HG02623 (cell line): ENCODE data around the gene DIAPH3.
A peak's percentile ranks its signal among the peaks of the same experiment; 100 is the strongest.

Experiments used
- ATAC-seq: cut with Tn5 transposase; IDR thresholded peaks from one replicate; pipeline ENCODE4 v1.9.1; 2021; ENCODE audit warnings: moderate library complexity; ENCODE audit not compliant: unreplicated experiment

Gene DIAPH3

GRCh38 chr13:59793107-59793506 lies 370.6 kb downstream of the DIAPH3 start:
- ATAC-seq: no peak

DNA sequence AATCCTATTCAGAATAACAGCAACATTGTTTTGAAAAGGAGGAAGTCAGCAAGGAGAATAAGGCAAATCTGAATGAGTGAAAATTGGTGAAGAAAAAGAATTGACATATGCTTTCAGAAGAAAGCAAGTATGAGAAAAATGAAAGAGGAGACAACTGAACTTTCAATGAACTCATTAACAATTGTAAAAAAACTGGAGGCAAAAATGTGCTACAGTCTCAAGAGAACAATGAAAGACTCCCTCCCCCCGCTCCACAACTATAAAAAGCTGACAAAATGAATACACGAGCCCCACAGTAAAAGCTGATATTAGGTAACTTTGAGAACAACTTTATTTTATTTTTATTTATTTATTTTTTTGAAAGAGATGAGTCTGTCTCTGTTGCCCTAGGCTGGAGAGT lies 373.1 kb downstream of the DIAPH3 start:
- ATAC-seq: no peak

DNA sequence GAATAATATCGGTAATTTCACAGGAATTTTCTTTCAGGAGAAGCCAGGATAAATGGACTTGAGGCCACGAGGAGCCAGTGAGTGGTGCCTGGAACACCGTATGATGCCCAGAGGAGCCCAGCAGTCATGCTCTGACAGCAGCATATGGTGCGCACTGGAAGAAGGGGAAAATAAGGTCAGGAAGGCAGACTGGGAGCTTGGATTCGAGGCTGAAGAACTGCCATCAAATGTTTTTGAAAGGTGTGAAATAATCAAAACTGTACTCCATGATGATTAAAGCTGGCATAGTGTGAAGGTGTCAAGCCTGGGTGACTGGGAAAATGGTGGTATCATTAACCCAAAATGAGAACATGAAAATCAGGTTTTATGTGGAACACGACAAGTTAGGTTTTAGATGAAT lies 374.2 kb downstream of the DIAPH3 start:
- no peak for ATAC-seq

- no peak for ATAC-seq
These were observed 376.0 kb downstream of the DIAPH3 start for GRCh38 chr13:59787679-59788078.

- ATAC-seq: no peak
These were observed 381.0 kb downstream of the DIAPH3 start for GRCh38 chr13:59782696-59783095.

GRCh38 chr13:59780058-59780457 lies 383.7 kb downstream of the DIAPH3 start:
- no peak for ATAC-seq

GRCh38 chr13:59776924-59777690 lies 386.6 kb downstream of the DIAPH3 start:
- peak; percentile 57 for ATAC-seq

DNA sequence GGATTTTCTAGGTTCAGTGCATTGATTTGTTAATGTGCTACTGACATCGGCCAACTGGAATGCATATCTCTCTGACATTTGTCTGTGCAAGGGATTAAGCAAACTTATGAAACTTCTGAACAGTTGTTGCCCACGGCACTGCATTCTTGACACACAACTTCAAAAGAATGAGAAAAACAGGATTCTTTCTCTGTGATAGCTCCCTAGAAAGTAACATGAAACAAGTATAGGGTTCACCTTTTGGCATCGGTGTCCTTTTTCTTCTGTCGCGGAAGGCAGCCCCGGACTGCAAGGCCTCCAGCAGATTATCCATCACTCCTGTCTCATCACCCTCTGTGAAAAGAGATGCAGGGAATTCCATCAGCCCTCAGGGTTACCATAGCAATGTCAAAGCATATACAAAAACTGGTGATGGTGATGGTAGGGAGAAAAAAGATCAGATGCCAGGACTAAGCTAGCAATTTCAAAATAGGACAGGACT lies 389.2 kb downstream of the DIAPH3 start:
- no peak for ATAC-seq

DNA sequence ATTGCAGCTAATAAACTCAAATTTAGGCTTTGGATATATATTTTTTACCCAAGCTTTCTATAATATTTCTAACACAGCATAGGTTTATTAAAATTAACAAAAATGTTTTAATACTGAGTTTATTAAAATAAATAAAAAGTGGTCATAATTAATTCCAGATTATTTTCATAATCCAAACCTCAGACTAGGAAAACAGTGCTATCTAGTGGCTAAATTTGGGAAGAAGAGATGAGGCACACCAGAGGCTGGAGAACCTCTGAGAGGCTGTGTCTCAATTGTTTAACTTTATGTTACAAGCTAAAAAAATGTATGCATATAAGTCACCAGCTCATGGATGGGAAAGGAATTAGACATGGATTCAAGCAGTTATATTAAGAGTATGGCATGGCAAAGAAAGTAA lies 392.5 kb downstream of the DIAPH3 start:
- ATAC-seq: no peak

DNA sequence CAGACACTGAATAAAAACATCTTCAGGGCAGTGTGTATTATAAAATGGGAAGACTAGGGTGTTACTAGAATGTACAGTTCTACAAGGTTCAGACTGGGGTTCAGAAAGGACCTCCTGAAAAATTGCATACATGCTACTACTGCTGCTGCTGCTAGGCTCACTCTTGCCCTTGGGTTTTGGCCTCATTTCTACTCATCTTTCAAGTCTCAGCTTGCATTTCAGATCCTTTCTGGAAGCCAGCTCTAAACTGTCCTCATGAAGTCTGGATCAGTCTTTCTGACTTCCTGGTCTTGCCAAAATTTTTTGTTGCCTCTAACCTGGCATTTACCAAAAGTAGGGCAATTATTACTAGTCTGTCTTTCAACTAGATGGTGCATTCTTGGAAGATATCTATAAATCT lies 393.3 kb downstream of the DIAPH3 start:
- no peak for ATAC-seq

DNA sequence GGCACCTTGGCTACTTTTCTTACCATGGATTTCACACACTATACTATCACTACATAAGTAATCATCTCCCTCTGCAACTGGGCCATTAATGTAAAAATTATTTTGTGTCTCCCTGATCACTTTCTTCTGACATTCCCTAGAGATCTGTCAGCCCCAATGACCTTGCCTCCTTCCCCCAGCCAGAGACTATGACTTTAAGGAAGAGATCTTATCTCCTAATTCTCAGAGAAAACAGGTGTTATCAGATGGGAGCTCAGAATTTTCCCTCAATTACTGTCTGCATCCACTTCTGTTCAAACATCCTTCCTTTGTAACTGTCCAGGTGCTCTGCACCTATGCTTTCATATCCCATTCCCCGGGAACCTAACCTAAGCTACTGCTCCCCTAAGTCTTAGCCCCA lies 397.5 kb downstream of the DIAPH3 start:
- no peak for ATAC-seq

- ATAC-seq: peak; percentile 70
These were observed 408.0 kb downstream of the DIAPH3 start for GRCh38 chr13:59755632-59756290.

DNA sequence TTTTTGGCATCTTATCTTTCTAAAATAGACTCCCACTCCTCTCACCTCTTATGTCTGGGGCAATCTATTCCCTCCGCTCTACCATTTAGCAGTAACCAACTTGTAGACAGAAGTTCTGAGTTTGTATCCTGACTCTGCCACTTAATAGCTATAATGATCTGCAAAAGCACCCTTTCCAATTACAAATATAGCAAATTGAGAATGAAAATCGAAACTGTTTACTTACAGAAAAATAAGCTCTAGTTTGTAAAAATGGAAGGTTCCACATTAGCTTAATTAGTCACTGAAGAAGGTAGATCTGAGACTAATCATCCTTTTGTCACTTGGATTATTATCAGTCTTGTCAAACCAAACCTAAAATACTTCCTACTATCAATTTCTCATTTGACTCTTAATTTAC lies 409.3 kb downstream of the DIAPH3 start:
- no peak for ATAC-seq

- ATAC-seq: no peak
These were observed 412.9 kb downstream of the DIAPH3 start for GRCh38 chr13:59750860-59751259.

DNA sequence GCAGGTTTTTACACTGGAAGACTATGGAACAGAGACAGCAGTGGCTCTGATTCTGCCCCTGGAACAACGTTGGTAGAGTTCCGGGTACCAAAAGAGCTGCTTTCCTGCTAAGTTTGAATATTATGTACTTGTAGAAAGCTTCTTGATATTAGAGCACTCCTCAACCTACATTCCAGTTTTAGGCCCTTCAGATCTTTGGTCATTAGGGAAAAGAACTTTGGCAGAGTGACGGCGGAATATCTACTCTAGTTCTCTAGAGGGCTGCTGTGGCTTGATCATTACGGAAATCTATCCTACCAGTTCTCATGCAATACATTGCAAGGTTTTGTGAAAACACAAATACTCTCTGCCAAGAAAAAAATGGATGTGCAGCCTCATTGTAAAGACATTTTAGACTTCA lies 415.7 kb downstream of the DIAPH3 start:
- no peak for ATAC-seq

DNA sequence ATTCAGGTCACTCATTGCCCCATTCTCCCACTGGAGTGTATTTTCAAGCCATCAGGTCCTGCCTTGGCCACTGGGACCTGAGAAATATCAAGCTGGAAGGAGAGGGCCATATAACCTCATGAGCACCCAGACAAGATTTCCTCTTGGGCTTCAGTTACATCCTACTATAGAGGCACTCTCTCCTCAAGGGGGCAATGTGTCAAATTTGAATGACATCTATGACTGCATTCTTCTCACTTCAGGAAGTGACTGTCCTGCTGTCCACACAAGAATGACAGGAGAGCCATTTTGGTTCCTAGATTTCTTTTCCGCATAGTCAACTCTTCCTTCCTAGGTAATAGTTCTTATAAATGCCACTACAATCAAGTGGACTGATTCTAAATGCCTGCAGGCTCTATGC lies 416.2 kb downstream of the DIAPH3 start:
- no peak for ATAC-seq

DNA sequence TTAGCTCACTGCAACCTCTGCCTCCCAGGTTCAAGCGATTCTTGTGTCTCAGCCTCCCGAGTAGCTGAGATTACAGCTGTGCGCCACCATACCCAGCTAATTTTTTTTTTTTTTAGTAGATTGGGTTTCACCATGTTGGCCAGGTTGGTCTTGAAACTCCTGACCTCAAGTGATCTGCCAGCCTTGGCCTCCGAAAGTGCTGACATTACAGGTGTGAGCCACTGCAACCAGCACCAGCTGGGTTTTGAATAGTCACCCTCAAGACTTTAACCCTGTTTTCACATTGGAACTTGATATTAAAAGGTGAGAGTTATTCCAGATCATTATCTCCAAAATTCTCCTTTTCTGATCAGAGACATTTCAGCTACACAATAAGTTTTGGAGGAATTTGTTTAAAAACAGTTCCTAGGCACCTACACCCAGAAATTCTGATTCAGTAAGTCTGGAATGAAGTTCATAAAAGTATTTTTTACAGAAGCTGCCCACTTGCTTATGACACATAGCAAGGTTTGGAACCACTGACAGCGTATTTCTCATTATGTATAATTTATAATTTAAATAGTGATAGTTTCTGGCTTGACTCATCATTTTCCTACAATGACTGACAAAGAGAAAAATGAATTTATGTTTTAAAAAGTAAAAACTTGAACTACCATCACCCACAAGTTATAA lies 417.3 kb downstream of the DIAPH3 start:
- no peak for ATAC-seq

- peak; percentile 36 for ATAC-seq
These were observed 418.3 kb downstream of the DIAPH3 start for GRCh38 chr13:59745392-59745788.

GRCh38 chr13:59744747-59745391 lies 418.9 kb downstream of the DIAPH3 start:
- ATAC-seq: peak; percentile 44

- no peak for ATAC-seq
These were observed 420.5 kb downstream of the DIAPH3 start for GRCh38 chr13:59743195-59743594.

GRCh38 chr13:59742467-59742866 lies 421.3 kb downstream of the DIAPH3 start:
- no peak for ATAC-seq
